HG02870 (cell line): ENCODE data around the gene CFAP43.
"Not testable (repeated sequence)": the region's sequence is repeated elsewhere in the genome, so short reads cannot be mapped to it uniquely, and the experiment has no call there.

Source experiments
- ATAC-seq: cut with Tn5 transposase; IDR thresholded peaks from one replicate; pipeline ENCODE4 v1.9.1; 2021; ENCODE audit warnings: mild to moderate bottlenecking, moderate library complexity; ENCODE audit not compliant: unreplicated experiment

The CFAP43 gene

GRCh38 chr10:104258209-104258608, 26.0 kb upstream of the CFAP43 start:
- no peak for ATAC-seq

DNA sequence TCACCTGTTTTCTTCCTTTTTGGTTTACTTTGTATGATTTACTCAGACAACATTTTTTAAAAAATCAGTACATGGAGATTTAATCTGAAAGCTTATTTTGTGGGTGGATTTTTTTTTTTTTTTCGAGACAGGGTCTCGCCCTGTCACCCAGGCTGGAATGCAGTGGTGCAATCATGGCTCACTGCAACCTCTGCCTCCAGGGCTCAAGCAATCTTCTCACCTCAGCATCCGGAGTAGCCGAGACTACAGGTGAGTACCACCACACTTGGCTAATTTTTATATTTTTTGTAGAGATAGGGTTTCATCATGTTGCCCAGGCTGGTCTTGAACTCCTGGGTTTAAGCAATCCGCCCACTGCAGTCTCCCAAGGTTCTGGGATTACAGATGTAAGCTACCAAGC, 25.1 kb upstream of the CFAP43 start:
- ATAC-seq = no peak

- ATAC-seq = no peak
These were observed 24.3 kb upstream of the CFAP43 start for GRCh38 chr10:104256335-104256961.

DNA sequence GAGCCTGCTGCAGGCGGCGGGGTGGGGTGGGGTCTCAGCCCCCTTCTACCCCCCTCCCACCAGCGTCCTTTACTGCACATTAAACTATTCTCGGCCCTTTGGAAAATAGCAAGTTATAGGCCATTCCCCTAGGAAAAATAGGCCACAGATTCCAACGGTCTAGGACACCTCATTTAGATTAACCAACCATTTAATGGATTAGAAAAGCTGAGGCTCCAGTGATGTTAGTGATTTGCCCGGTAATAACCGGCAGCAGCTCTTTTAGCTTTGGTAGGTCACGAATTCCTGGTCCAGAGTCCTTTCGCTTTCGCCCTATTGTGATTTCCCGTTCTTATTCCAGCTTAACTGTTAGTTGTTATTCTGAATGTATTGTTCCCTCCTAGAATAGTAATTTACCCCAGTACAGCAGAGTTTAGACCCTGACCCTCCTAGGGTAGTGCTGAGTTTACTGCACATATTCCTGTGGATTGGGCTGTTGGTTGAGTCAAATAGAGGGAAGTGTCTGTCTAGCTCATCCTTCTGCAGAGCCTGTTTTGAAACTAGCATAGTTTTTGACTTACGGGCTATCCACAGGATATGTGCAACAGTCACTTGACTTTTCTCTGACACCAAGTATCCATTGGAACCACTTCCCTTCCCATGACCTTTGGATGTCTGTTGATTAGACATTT, 23.3 kb upstream of the CFAP43 start:
- peak; percentile 36 for ATAC-seq

GRCh38 chr10:104254493-104255310, 22.5 kb upstream of the CFAP43 start, which contains the start of gene GSTO1:
GSTO1 (plus strand) TSS chr10:104254892; CDS start chr10:104254929, 37 bp downstream.
- peak; percentile 81 for ATAC-seq

GRCh38 chr10:104253606-104254410, 21.6 kb upstream of the CFAP43 start:
- no peak for ATAC-seq

DNA sequence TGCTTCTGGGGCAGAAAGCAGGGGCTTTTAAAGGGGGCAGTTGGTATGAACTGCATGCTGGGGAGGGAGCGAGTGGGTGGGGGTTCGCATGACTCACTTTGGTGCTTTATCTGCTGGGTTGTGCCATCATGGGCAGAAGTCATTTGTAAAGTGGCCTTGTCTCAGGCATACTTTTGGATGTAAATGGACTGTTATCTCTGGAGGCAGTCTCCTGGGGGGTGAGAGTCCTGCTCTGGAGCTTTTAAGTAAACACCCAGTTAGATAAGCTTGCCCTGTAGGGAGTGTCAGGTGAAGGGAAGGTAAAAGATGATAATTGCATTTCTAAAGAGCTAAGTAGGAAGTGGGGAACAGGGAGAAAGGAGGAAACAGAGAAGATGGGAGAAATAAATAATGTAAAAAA, 20.9 kb upstream of the CFAP43 start:
- ATAC-seq = no peak

GRCh38 chr10:104252368-104252767, 20.2 kb upstream of the CFAP43 start:
- no peak for ATAC-seq

DNA sequence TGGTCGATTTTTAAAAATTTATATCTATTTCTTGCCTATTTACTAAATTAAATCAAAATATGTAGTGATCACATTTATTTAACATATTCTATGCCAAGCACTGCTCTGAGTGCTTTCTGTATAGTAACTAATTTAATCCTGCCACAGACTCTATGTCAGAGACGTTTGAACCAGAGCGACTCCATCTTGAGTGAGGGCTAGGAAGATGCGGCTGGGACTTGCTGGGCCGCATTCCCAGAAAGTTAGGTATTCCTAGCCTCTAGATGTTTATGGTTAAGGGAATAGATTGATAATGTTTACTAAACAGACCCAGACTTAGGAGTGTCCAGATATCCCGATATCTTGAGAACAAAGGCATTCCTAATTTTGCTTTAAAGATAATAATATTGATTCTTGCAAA, 19.3 kb upstream of the CFAP43 start:
- ATAC-seq = no peak

GRCh38 chr10:104250371-104250770, 18.2 kb upstream of the CFAP43 start:
- ATAC-seq = no peak

GRCh38 chr10:104248931-104249330, 16.8 kb upstream of the CFAP43 start:
- ATAC-seq = not testable (repeated sequence)

DNA sequence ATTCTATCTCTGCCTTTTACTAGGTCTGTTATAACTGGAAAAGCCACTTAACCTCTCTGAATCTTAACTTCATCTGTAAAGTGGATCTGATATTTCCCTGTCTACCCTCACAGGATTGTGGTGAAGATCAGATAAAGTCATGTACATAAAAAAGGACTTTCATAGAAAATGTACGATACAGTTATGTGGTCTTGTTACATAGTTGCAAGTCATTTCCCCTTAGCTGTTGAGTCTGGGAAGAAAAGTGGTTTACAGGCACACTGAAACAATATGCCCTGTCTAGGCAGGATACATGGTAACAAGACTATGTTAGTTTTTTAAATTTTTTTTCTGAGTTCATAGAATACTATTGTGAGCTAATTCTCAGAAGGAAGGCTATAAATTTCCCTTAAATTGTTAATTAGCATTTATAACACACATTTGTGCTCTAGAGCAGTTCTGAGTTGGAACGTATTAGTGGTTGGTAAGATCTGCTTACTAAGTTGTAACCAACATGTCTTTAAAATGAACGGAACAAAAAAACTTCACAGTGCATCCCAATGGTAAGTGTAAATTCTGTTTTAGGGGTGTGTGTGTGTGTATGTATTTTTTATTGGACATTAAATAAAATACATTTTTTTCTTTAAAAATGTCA, 15.5 kb upstream of the CFAP43 start:
- ATAC-seq = no peak

- no peak for ATAC-seq
These were observed 14.8 kb upstream of the CFAP43 start for GRCh38 chr10:104246976-104247375.

DNA sequence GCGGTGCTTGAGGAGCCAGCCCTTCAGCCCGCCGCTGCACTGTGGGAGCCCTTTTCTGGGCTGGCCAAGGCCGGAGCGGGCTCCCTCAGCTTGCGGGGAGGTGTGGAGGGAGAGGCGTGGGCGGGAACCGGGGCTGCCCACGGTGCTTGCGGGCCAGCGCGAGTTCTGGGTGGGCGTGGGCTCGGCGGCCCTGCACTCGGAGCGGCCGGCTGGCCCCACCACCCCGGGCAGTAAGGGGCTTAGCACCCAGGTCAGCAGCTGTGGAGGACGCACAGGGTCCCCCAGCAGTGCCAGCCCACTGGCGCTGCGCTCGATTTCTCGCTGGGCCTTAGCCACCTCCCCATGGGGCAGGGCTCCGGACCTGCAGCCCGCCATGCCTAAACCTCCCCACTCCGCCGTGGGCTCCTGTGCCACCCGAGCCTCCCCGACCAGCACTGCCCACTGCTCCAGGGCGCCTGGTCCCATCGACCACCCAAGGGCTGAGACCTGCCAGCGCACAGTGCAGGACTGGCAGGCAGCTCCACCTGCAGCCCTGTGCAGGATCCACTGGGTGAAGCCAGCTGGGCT, 13.0 kb upstream of the CFAP43 start:
- no peak for ATAC-seq

DNA sequence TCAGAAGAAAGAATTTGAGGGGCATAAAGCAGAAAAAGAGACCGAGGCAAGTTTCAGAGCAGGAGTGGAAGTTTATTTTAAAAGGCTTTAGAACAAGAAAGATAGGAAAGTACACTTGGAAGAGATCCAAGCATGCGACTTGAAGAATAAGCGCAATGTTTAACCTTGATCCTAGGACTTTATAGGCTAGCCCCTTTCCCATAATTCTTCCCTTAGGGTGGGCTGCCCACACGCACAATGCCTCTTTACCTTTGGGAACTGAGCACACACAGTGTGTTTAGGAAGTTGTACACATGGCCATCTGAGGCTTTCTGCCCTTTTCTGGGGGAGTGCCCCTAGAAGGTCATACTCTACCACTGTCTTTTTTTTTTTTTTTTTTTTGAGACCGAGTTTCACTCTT, 11.3 kb upstream of the CFAP43 start:
- no peak for ATAC-seq

DNA sequence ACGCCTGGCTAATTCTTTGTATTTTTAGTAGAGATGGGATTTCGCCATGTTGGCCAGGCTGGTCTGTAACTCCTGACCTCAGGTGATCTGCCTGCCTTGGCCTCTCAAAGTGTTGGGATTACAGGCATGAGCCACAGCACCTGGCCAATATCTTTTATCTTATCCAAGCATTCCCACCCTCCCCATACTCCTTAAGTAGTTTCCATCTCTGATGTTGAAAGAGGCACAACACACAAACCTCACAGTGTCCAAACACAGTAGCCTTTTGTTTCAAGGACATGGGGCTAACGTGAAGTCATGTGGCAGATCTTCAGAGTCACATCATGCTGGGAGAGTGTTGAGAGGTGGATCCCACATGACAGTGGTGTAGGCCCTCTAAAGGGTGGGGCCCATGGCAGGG, 10.8 kb upstream of the CFAP43 start:
- not testable (repeated sequence) for ATAC-seq

- no peak for ATAC-seq
These were observed 10.4 kb upstream of the CFAP43 start for GRCh38 chr10:104242545-104242944.

DNA sequence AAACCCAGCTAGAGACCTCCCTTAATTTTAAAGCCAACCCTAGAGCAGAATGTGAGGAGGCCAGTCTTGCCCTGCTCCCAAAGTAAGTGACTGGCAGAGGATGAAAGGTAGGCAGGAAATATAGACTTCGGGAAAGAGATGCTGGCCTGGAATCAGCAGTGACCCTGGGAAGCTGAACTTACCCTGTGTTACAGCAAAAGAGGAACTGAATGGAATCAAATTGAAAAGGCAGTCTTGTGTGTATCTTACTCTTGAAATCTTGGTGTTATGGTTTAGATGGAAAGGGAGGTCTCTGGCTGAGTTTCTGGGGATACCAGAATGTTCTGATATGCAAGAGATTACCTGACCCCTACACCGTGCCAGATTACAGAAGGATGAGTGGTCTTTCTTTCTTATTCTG, 7.9 kb upstream of the CFAP43 start:
- ATAC-seq = no peak

- ATAC-seq = no peak
These were observed 3.6 kb upstream of the CFAP43 start for GRCh38 chr10:104235801-104236200.

DNA sequence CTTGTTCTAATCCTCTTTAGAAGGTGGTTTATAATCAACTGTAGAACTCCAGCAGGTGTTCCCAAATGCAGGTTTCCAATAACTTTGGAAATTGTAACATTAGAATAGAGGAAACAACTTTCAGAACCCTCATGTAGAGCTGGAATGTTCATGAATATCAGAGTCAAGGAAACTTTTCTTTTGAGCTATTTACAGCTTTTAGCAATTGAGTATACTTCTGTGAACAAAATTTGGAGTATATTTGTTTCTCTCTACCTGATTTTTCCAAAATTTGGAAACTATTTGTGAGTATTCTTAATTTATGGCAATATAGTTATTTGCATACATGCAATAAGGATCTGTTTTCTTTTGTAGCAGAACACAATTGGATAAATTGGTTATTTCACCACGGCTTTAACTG, 2.8 kb upstream of the CFAP43 start:
- ATAC-seq = no peak
